Esophagus squamous epithelium (tissue), 5 donors: ENCODE measurements around the gene CIAO3. TPM values are rescaled to one million over a fixed set of nuclear protein-coding genes. Genes with fewer than 3 reads are reported as not detected.

Experiments used
- DNase-seq: peaks from one replicate; lab custom pipeline; 2025; lab: John Stamatoyannopoulos, UW
- H3K27ac ChIP-seq, 4 donors: fragments of 200-600 bp; sonication (generic); one replicate each; pipeline ENCODE4 v1.5.1; 2016 to 2019; ENCODE audit warnings: mild to moderate bottlenecking in 1 of 4
- H3K27me3 ChIP-seq, 4 donors: fragments of 200-600 bp; sonication (generic); 1 replicate in 3 of 4; 2 replicates in 1 of 4; pipeline versions ENCODE4 v1.5.1 to v1.6.0; 2017 to 2021; ENCODE audit warnings: antibody characterized with exemption in 1 of 4
- H3K36me3 ChIP-seq, 3 donors: fragments of 200-600 bp; sonication (generic); one replicate each; pipeline ENCODE4 v1.5.1; 2016 to 2019
- H3K4me1 ChIP-seq, 3 donors: fragments of 200-600 bp; sonication (generic); one replicate each; pipeline ENCODE4 v1.5.1; 2017 to 2019
- H3K4me3 ChIP-seq, 4 donors: fragments of 200-600 bp; sonication (generic); 1 replicate in 3 of 4; 2 replicates in 1 of 4; pipeline ENCODE4 v1.5.1; 2016 to 2019; ENCODE audit warnings: mild to moderate bottlenecking in 2 of 4, moderate library complexity in 1 of 4
- H3K9me3 ChIP-seq, 3 donors: fragments of 200-600 bp; sonication (generic); one replicate each; pipeline ENCODE4 v1.5.1; 2016 to 2019
- POLR2A ChIP-seq, 4 donors: fragments of 450-650 bp; IDR thresholded peaks; one replicate each; pipeline ENCODE4 v1.6.1; 2017; ENCODE audit warnings: antibody characterized with exemption in 4 of 4, mild to moderate bottlenecking in 4 of 4, moderate library complexity in 3 of 4
- WGBS, 2 donors: methylation state at CpG; one replicate each; pipeline ENCODE4 v1.1.5; 2018; 5-methylcytosine and 5-hydroxymethylcytosine counted together
- intact Hi-C: fragments of 100-400 bp; cut with DNase I; formaldehyde crosslinking; loops from one replicate; pipeline ENCODE4 v1.15.0; 2022
- total RNA-seq, 4 donors: library from RNA; depleted of rRNA; stranded (reverse); fragments of >200 nt; gene quantifications; one replicate each; pipeline ENCODE4 v1.1.0, GENCODE V29; 2016
- TF ChIP-seq, protein P1 (sequence below), 6 experiments: fragments of 450-650 bp in 4 of 6; fragments of 200-600 bp in 2 of 6; sonication (generic) in 2 of 6; IDR thresholded peaks; one replicate each; pipeline ENCODE4 v1.5.1; 2016 to 2019; ENCODE audit warnings: antibody characterized with exemption in 6 of 6, mild to moderate bottlenecking in 4 of 6, moderate library complexity in 4 of 6
- donor health status: DM: yes; HTN: yes; CAD: no.

Gene CIAO3
- total RNA-seq, 4 donors from 2014 or later: 29.7 to 34.5 (median 33.2) TPM

DNA sequence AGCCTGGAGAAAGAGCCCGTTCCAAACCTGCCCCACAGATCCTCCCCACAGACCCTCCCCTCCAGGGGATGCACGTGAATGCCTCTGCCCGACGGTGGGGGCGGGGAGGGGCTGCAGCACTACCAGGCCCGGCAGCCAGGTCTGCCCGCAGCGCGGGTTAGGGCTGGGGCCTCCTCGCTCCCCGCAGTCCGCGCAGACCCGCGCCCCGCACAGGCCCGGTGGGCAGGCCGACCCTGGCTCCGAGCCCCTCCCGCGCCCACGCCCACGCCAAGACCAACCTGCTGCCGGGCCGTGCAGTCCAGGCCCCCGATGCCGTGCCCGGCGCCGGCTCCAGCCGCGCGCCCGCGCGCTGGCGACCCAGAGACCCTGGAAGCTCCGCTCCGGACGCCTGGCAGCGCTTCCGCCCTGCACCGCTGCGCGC lies 47.2 kb upstream of the CIAO3 start, which contains the start of gene RPUSD1:
RPUSD1 (minus strand) TSS at position 404 of the 421 bp plus-strand sequence. CDS start 644 bp downstream, outside the sequence.
- Histone ChIP-seq H3K4me3 (peak within 1 kb of the TSS; percentile 80 to 99 (median 93)), H3K9me3 (no peaks in the 10 kb centered on the region), H3K27me3 (peaks cover 0 to 6% (median 0%) of the 10 kb centered on the region in 4 donors), H3K36me3 (peaks cover 0 to 40% (median 0%) of the 10 kb centered on the region in 3 donors), H3K4me1 (peaks cover 28 to 53% (median 32%) of the 10 kb centered on the region in 3 donors), H3K27ac (peak within 1 kb of the TSS; percentile 78 to 90 (median 84))
- intact Hi-C loops: loop anchor here (5.0 kb wide), 1 partner anchor 76 kb away; no protein-coding TSS in a partner anchor
- DNase-seq: no peak
- TF ChIP-seq, protein P1, sequence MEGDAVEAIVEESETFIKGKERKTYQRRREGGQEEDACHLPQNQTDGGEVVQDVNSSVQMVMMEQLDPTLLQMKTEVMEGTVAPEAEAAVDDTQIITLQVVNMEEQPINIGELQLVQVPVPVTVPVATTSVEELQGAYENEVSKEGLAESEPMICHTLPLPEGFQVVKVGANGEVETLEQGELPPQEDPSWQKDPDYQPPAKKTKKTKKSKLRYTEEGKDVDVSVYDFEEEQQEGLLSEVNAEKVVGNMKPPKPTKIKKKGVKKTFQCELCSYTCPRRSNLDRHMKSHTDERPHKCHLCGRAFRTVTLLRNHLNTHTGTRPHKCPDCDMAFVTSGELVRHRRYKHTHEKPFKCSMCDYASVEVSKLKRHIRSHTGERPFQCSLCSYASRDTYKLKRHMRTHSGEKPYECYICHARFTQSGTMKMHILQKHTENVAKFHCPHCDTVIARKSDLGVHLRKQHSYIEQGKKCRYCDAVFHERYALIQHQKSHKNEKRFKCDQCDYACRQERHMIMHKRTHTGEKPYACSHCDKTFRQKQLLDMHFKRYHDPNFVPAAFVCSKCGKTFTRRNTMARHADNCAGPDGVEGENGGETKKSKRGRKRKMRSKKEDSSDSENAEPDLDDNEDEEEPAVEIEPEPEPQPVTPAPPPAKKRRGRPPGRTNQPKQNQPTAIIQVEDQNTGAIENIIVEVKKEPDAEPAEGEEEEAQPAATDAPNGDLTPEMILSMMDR (IDR thresholded peaks at IDR 0.05): peak in 2 of 6 experiments; percentile 25 to 35
- peak in 1 of 4 donors; percentile 24 for TF ChIP-seq POLR2A (IDR thresholded peaks at IDR 0.05)
- WGBS, 2 donors: no CpG with 5 or more reads among the region's 45 CpGs

DNA sequence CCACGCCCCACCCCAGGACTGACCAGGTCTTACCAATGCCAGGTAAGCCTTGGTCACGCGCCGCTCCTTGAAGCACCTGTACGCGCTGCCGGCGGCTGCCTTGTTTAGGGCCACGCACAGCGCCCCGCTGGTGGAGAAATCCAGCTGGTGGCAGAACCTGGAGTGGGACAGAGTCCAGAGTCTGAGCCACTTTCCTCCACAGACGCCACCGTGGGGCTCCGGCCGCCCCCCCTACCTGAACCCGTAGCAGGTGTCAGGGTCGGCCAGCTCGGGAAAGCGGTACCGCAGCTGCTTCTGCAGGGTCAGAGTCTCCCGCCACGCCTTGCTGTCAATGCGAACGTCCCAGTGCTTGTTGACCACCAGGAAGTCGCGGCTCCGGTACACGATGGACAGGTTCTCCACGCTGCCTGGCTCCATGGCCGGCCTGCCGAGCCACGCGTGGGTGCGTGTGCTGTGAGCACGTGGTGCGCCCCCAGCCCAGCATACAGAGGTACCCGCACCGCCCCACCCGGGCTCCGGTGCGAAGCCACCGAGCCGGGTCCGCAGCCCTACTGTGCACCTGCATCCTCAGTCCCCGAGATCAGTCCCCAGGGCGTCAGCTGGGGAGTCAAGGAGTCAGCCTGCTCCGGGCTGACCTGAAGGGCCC lies 46.6 kb upstream of the CIAO3 start:
- intact Hi-C loops: loop anchor here (5.0 kb wide), 1 partner anchor 75 kb away; no protein-coding TSS in a partner anchor

DNA sequence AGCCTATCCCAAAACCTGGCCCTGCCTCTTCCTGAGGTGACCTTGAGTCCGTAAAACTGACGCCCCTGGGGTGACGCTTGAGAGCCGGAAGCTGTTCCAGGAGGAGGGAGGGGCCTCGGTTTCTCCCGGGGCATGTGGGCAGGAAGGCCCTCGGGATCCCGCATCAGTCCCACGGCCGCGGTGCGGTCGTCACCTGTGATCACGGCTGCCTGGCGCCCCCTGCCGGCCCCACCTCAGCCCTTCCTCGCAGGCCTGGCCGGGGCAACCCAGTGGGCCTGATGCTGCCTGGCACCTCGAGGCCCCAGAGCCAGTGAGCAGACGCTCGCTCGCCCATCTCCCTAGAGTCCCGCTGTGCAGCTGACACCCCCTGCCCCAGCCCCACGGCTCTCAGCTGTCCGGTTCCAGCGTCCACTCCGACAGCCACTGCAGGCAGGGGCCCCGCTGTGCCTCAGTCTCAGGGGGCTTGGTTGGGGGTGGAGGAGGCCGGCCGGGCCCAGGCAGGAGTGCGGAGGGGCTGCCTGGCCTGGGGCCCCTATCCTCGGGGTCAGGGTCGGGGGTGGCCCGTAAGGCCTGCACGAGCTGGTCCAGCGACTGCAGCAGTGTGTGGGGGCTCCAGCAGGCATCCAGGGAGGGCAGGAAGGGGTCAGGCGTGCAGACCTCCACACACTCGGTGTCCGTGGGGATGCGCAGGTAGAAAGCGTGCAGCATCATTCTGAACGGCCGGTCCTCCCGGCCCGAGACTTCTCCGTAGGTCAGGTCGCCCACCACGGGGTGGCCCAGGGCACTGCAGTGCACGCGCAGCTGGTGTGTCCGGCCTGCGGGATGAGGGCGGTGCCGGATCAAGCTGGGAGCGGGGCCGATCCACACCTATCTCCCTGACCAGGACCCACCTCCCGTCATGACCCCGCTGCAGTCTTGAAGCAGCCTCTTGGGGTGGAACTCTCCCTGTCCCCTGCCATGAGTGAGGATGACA lies 45.1 kb upstream of the CIAO3 start:
- TF ChIP-seq, protein P1 (IDR thresholded peaks at IDR 0.05): peak; percentile 29 to 85 (median 74)
- TF ChIP-seq POLR2A (IDR thresholded peaks at IDR 0.05): no peak
- intact Hi-C loops: loop anchor here (5.0 kb wide), 1 partner anchor 74 kb away; no protein-coding TSS in a partner anchor
- no peak overlapping the region for H3K27ac ChIP-seq
- H3K4me1 ChIP-seq: peaks cover 32 to 64% (median 36%) of the 10 kb centered on the region in 3 donors
- H3K36me3 ChIP-seq: peaks cover 0 to 20% (median 0%) of the 10 kb centered on the region in 3 donors
- no peaks in the 10 kb centered on the region for H3K9me3 ChIP-seq
- 31 to 60% methylated on average over 5 to 23 of the region's 58 CpGs for WGBS, 2 donors
- peaks cover 0 to 27% (median 0%) of the 10 kb centered on the region in 4 donors for H3K27me3 ChIP-seq
- H3K4me3 ChIP-seq: no peak overlapping the region
- no peak for DNase-seq

More for the DNA sequence above, 46.6 kb upstream of the CIAO3 start:
- Histone ChIP-seq H3K9me3 (no peaks in the 10 kb centered on the region), H3K4me1 (peaks cover 32 to 59% (median 36%) of the 10 kb centered on the region in 3 donors), H3K36me3 (peaks cover 0 to 36% (median 0%) of the 10 kb centered on the region in 3 donors), H3K4me3 (peak overlapping the region; percentile 80 to 99 (median 93)), H3K27ac (peak overlapping the region; percentile 69 to 90 (median 84)), H3K27me3 (peaks cover 0 to 11% (median 0%) of the 10 kb centered on the region in 4 donors)
- no peak for TF ChIP-seq POLR2A (IDR thresholded peaks at IDR 0.05)
- TF ChIP-seq, protein P1 (IDR thresholded peaks at IDR 0.05): no peak
- WGBS, 2 donors: 0% methylated on average over 4 of the region's 47 CpGs; no CpG with 5 or more reads in 1 of the 2 donors
- DNase-seq: no peak

DNA sequence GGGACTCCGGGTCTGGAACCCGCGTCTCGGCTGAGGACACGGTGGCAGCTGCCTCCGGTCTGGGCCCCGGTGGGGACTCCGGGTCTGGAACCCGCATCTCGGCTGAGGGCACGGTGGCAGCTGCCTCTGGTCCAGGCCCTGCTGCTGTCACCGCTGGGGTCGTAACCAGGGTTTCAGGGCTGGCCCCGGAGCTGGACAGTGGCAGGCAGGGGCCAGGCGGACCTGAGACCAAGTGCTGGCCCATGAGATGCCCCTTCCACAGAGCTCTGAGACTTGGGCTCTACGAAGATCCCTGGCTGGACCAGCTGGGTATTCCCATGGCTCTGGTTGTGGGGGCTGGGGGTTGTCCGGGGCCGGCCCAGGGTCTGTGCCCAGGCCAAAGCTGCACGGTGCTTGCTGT lies 43.6 kb upstream of the CIAO3 start:
- intact Hi-C loops: no loop called here
- Histone ChIP-seq H3K27ac (no peak overlapping the region), H3K9me3 (no peaks in the 10 kb centered on the region), H3K4me1 (peaks cover 32 to 60% (median 34%) of the 10 kb centered on the region in 3 donors), H3K4me3 (no peak overlapping the region), H3K27me3 (peaks cover 0 to 42% (median 2%) of the 10 kb centered on the region in 4 donors), H3K36me3 (peaks cover 0 to 16% (median 0%) of the 10 kb centered on the region in 3 donors)
- 70% methylated on average over 2 of the region's 19 CpGs; no CpG with 5 or more reads in 1 of the 2 donors for WGBS, 2 donors
- TF ChIP-seq, protein P1 (IDR thresholded peaks at IDR 0.05): no peak
- TF ChIP-seq POLR2A (IDR thresholded peaks at IDR 0.05): no peak
- no peak for DNase-seq
